GM18499 (cell line): ENCODE data around the gene C9orf153.

Source experiments
- ATAC-seq: cut with Tn5 transposase; IDR thresholded peaks from one replicate; pipeline ENCODE4 v1.9.1; 2021; ENCODE audit warnings: moderate number of reproducible peaks; ENCODE audit not compliant: insufficient read depth, unreplicated experiment

C9orf153 gene

GRCh38 chr9:86274821-86275643 is 15.6 kb upstream of the C9orf153 start:
- ATAC-seq = no peak

GRCh38 chr9:86272221-86272620 is 12.8 kb upstream of the C9orf153 start:
- no peak for ATAC-seq

- ATAC-seq = no peak
Observed at GRCh38 chr9:86263876-86264275, 4.4 kb upstream of the C9orf153 start.

GRCh38 chr9:86262492-86262891 is 3.0 kb upstream of the C9orf153 start:
- ATAC-seq = no peak

GRCh38 chr9:86257391-86257790 is 2.1 kb downstream of the C9orf153 start:
- no peak for ATAC-seq

- no peak for ATAC-seq
Observed at GRCh38 chr9:86256653-86257052, 2.8 kb downstream of the C9orf153 start.

- no peak for ATAC-seq
Observed at GRCh38 chr9:86253577-86253976, 5.9 kb downstream of the C9orf153 start.

GRCh38 chr9:86252870-86253269 is 6.6 kb downstream of the C9orf153 start:
- no peak for ATAC-seq

- no peak for ATAC-seq
Observed at GRCh38 chr9:86250123-86250522, 9.3 kb downstream of the C9orf153 start.

- no peak for ATAC-seq
Observed at GRCh38 chr9:86248746-86249145, 10.7 kb downstream of the C9orf153 start.

GRCh38 chr9:86246752-86247161 is 12.7 kb downstream of the C9orf153 start:
- ATAC-seq = no peak

- ATAC-seq = no peak
Observed at GRCh38 chr9:86242071-86242470, 17.4 kb downstream of the C9orf153 start.

GRCh38 chr9:86241216-86241615 is 18.2 kb downstream of the C9orf153 start:
- no peak for ATAC-seq

- ATAC-seq = no peak
Observed at GRCh38 chr9:86238861-86239770, 20.3 kb downstream of the C9orf153 start.

- no peak for ATAC-seq
Observed at GRCh38 chr9:86230858-86231257, 28.6 kb downstream of the C9orf153 start.

GRCh38 chr9:86222667-86223066 is 36.8 kb downstream of the C9orf153 start:
- no peak for ATAC-seq

GRCh38 chr9:86219606-86220005 is 39.9 kb downstream of the C9orf153 start:
- no peak for ATAC-seq

- ATAC-seq = no peak
Observed at GRCh38 chr9:86217076-86217755, 42.2 kb downstream of the C9orf153 start.

- no peak for ATAC-seq
Observed at GRCh38 chr9:86207193-86207592, 52.3 kb downstream of the C9orf153 start.

- ATAC-seq = no peak
Observed at GRCh38 chr9:86202338-86202882, 57.0 kb downstream of the C9orf153 start.
